Uterus (tissue), 2 donors: ENCODE results near the gene GSK3B.

ENCODE experiments used
- CTCF ChIP-seq, 4 experiments: fragments of 200-600 bp in 2 of 4; fragments of 450-650 bp in 2 of 4; sonication (generic) in 2 of 4; IDR thresholded peaks; one replicate each; pipeline ENCODE4 v1.5.1; 2016 to 2019; ENCODE audit warnings: antibody characterized with exemption in 4 of 4, mild to moderate bottlenecking in 2 of 4, moderate library complexity in 1 of 4
- POLR2A ChIP-seq, 2 donors: fragments of 450-650 bp; IDR thresholded peaks; one replicate each; pipeline ENCODE4 v1.6.1; 2016; ENCODE audit warnings: antibody characterized with exemption in 2 of 2, mild to moderate bottlenecking in 1 of 2, moderate library complexity in 1 of 2

- TF ChIP-seq CTCF (IDR thresholded peaks at IDR 0.05) (no peak), POLR2A (IDR thresholded peaks at IDR 0.05) (no peak)
Measured at GRCh38 chr3:119835556-119835955, 258.7 kb downstream of the GSK3B start.
